Peyer's patch (tissue), 4 donors: ENCODE results near the gene FAM47E.

Experiments used
- CTCF ChIP-seq, 6 experiments: fragments of 450-650 bp in 4 of 6; fragments of 200-600 bp in 2 of 6; sonication (generic) in 1 of 6; IDR thresholded peaks; one replicate each; pipeline ENCODE4 v1.5.1; 2017 to 2019; ENCODE audit warnings: antibody characterized with exemption in 6 of 6, mild to moderate bottlenecking in 3 of 6, moderate library complexity in 1 of 6
- POLR2A ChIP-seq, 2 donors: fragments of 450-650 bp; IDR thresholded peaks; one replicate each; pipeline ENCODE4 v1.5.1; 2017; ENCODE audit warnings: antibody characterized with exemption in 2 of 2, mild to moderate bottlenecking in 2 of 2, moderate library complexity in 2 of 2

- TF ChIP-seq POLR2A (IDR thresholded peaks at IDR 0.05) (no peak), CTCF (IDR thresholded peaks at IDR 0.05) (no peak)
These were observed 48.0 kb upstream of the FAM47E start for GRCh38 chr4:76203541-76203940.
